MV-4-11 (cell line): ENCODE measurements around the gene ROCK2.

ENCODE experiments used
- DNase-seq: peaks from one replicate; lab custom pipeline; 2025; lab: John Stamatoyannopoulos, UW

The ROCK2 gene

GRCh38 chr2:11367170-11367730 lies 22.8 kb upstream of the ROCK2 start:
- DNase-seq: no peak

DNA sequence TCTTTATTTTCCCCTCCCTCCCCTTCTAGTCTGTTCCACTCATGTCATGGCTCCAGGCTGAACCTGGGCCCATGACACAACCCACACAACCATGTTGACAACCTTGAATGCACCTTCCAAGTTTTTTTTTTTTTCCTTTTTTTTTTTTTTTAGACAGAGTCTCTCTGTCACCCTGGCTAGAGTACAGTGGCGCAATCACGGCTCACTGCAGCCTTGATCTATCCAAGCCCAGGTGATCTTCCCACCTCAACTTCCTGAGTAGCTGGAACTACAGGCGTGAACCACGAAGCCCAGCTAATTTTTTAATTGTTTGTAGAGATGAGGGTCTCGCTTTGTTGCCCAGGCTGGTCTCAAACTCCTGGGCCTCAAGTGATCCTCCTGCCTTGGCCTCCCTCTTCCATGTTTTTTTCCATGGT lies 21.9 kb upstream of the ROCK2 start:
- no peak for DNase-seq

GRCh38 chr2:11365096-11365879 lies 20.9 kb upstream of the ROCK2 start:
- no peak for DNase-seq

DNA sequence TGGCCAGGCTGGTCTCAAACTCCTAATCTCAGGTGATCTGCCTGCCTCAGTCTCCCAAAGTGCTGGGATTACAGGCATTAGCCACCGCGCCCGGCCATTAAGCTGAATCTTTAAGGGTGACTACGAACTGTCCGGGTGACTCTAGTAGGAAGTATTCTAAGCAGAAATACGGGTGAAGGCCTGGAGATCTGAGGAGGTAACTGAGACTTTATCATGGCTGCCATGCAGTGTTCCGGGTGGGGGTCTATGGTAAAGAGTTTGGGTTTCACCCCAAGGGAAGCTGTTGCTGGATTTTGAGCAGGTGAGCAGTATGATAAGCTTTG lies 20.1 kb upstream of the ROCK2 start:
- no peak for DNase-seq

DNA sequence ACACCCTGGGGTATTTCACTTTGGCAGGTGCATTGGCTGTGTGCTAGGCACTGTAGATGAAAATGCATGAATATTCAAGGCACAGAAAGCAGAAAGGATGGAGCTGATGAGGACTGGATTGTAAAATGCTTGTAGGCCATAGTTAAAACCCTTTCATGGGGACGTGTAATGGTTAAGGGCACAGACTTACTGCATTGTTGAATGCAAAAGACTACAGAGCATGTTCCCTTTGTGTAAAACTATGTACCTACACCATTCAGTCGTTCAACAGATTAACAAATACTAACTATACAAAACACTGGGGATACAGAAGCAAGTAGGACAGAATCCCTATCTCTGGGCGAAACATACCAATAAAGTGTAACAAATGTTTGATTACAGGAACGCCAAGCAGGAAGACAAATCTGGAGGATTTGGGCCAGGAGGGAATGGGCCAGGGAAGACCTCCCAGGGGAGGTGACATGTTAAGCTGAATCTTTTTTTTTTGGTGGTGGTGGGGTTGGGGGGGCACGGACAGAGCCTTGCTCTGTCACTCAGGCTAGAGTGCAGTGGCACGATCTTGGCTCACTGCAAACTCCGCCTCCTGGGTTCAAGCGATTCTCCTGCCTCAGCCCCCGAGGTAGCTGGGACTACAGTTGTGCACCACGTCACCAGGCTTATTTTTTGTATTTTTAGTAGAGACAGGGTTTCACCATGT lies 19.6 kb upstream of the ROCK2 start:
- DNase-seq: no peak

GRCh38 chr2:11359865-11360264 lies 15.4 kb upstream of the ROCK2 start:
- no peak for DNase-seq

GRCh38 chr2:11357428-11357972 lies 13.1 kb upstream of the ROCK2 start:
- no peak for DNase-seq

DNA sequence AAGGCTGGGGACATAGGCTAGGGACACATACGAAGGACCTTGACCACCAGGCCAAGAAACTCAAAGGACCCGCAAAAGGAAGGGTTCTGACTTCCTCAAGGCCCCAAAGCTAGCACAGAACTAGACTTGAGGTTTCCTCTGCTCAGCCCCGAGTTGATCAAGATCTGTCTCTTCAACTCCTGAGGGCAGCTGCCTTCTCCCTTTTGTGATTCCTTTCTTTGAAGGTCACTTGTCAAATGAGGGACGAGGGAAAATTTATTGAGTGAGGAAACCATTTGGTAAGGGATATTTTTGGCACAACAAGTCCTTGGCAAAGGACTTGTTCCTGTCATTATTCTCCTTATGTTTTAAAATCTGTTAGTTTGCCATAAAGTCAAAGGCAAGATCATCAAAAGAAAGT lies 12.3 kb upstream of the ROCK2 start:
- no peak for DNase-seq

- no peak for DNase-seq
Observed at GRCh38 chr2:11355194-11356053, 11.0 kb upstream of the ROCK2 start.

- no peak for DNase-seq
Observed at GRCh38 chr2:11354363-11355154, 10.1 kb upstream of the ROCK2 start.

DNA sequence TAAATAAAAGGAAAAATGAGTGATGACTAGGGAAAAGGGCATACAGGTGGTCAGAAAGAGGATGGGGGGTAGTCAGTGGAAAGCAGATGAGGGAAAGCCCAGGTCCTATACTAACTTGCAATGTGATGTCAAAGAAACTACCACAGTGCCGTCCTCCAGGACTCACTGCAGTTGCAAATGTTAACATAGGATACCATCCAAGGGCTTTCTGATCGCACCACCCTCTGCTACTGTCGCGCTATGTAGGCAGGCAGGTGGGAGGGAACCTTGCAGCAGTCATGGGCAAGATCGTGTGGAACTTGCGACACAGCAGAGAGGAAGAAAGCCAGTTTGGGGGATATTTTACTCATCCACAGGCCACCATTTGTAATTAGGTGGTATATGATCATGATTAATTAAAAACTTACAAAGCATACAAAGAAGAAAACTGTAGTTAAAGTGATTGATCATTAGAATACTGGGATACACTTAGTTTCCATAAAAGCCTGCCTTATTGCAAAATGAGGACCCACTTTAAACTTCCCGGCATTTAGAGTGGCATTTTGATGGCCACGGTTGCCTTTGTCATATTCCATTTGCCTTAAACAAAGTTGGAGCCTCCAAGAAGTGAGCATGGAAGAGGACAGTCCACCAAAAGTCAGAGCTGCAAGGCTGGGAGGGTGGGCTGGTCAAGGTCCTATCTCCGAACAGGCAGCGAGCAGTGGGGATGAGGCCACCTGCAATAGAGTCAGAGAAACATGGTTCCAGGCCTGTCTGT lies 8.5 kb upstream of the ROCK2 start:
- DNase-seq: no peak

DNA sequence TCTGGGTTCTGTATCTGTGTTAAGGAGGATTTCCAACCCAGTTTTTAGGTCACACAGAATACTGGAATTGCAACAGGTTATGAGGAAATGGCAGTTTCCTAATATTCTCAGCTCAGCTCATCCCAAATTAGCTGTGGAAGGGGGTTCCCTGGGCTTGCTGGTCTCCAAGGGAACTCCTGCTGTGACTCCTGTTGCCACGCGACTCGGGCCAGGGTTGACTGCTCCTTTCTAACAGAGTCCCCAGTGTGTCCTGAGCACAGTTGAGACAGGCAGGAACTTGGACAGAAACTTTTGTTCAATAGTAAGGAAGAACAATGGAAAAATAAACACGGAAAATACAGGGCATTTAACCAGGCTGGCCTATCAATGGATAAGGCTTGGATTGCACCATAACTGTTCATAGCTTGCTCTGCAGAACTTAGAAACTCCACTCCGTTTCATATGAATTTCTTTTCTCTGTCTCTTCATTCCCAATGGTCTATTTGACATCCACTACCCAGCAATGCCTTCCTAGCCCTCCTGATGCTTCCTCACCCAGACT lies 3.8 kb upstream of the ROCK2 start:
- no peak for DNase-seq

- DNase-seq: no peak
Observed at GRCh38 chr2:11347403-11347959, 3.0 kb upstream of the ROCK2 start.

- DNase-seq: no peak
Observed at GRCh38 chr2:11346023-11346482, 1.6 kb upstream of the ROCK2 start.

GRCh38 chr2:11344956-11345677 lies 681 bp upstream of the ROCK2 start:
- DNase-seq: peak; percentile 61

- DNase-seq: no peak
Observed at GRCh38 chr2:11343650-11344341, 640 bp downstream of the ROCK2 start.

GRCh38 chr2:11343368-11343649 lies 1.1 kb downstream of the ROCK2 start:
- DNase-seq: no peak

DNA sequence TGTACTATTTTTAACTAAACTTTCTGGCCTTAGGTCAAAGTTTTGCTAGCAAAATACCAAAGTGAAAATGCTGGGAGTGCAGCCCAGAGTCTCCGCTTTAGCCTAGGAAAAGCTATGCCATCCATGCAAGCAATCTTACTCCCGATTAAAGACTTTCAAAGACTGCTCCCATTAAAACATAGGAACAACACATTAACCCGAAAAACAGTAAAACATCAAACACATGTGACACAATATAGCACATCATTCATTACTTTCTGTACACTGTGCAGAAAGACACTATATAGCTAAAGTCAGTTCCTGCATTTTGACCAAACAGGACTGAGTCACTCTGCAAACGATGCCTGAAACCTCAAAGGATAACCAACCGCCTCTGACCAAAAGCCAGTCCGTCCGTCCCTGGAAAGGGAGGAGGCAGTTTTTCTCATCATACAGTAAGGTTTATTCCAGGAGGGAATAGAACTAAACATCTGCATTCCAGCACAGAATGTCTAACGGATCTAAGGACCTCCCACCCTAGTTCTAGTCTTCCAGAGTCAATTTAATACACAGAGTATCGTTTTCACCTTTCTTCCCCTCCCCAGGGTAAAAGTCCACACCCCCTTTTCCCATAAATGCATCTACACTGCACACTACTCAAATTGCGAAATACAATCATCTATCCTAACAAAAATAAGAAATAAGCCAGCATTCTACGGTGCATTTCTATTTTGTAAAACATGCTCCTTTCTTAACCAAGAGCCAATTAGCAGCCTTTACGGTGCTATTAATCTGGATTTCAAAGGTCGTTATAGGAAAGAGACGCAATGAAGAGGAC lies 1.7 kb downstream of the ROCK2 start:
- peak; percentile 67 for DNase-seq
